ENCODE results near the gene NRCAM. TPM values are rescaled to one million over a fixed set of nuclear protein-coding genes. Genes with fewer than 3 reads are reported as not detected.
A peak's percentile ranks its signal among the peaks of the same experiment; 100 is the strongest.

Gene NRCAM
- total and polyA plus RNA-seq, 10 of the 15 experiments (the other 5 are each of a cell fraction or from before 2014, with no cell fraction given): 0.30 to 2.0 (median 1.0) TPM

- Histone ChIP-seq H3K79me2 (ENCODE audit: control insufficient read depth, insufficient read depth, low read length) (no peaks in the 10 kb centered on the region), H3K9me3 (replicated peaks; ENCODE audit: control insufficient read depth, insufficient read depth, low read length) (no peaks in the 10 kb centered on the region), H3K9ac (ENCODE audit: control insufficient read depth, insufficient read depth, low read length) (no peak overlapping the region), H4K20me1 (ENCODE audit: control insufficient read depth, insufficient read depth) (no peaks in the 10 kb centered on the region; the same call in 1 of the 2 replicates), H3K4me3 (no peak overlapping the region), H3K36me3 (ENCODE audit: control insufficient read depth in 2 of 2, insufficient read depth in 2 of 2, low read length in 1 of 2) (no peaks in the 10 kb centered on the region), H2AFZ (ENCODE audit: control insufficient read depth, low read depth, low read length) (no peak overlapping the region), H3K27me3 (replicated peaks in 1 of 2; ENCODE audit: control insufficient read depth in 2 of 2, insufficient read depth in 2 of 2, low read length in 1 of 2) (peaks cover 7 to 8% of the 10 kb centered on the region in 2 experiments), H3K4me2 (ENCODE audit: control insufficient read depth, insufficient read depth) (no peak overlapping the region), H3K4me1 (ENCODE audit: control insufficient read depth, insufficient read depth, low read length) (no peaks in the 10 kb centered on the region), H3K27ac (ENCODE audit: control insufficient read depth, insufficient read depth) (no peak overlapping the region)
- in situ Hi-C loops (cut with MboI) (no loop called here), intact Hi-C loops (cut with micrococcal nuclease; ENCODE audit: unreplicated experiment) (loop anchor here (1.0 to 5.0 kb wide), 2 partner anchors 280 to 349 kb away; no protein-coding TSS in a partner anchor)
- no TSS peak for BruUV-seq (replicated peaks)
- ChIA-PET CTCF (interaction anchor here (0.6 to 3.0 kb wide), 11 partner anchors 8 to 282 kb away, joined by 3 to 19 read pairs (median 5); no protein-coding TSS in a partner anchor), POLR2A (no interaction called here), SMC1A (ENCODE audit: uncharacterized antibody, unreplicated experiment) (interaction anchor here (0.6 to 2.3 kb wide), 4 partner anchors 8 to 280 kb away, joined by 3 to 7 read pairs (median 3); no protein-coding TSS in a partner anchor), RAD21 (ENCODE audit: unreplicated experiment) (interaction anchor here (1.6 kb wide), 1 partner anchor 36 kb away, joined by 4 read pairs; no protein-coding TSS in a partner anchor)
- ATAC-seq: no peak
- no peak for DNase-seq (ENCODE audit: low read depth, low spot score)
- 0% methylated on average over 1 of the region's 1 CpG for WGBS (ENCODE audit: insufficient coverage, insufficient replicate concordance, low lambda C conversion rate, missing lambda C conversion rate)
- TF ChIP-seq RCOR1 (conservative IDR thresholded peaks at IDR 0.05; ENCODE audit: low read depth, low read length): no peak
- no peak for FAIRE-seq
These were observed 4.7 kb upstream of the NRCAM start for GRCh38 chr7:108460964-108461363.

- H4K20me1 ChIP-seq (ENCODE audit: control insufficient read depth, insufficient read depth): no peaks in the 10 kb centered on the region; the same call in 1 of the 2 replicates
- ChIA-PET SMC1A (ENCODE audit: uncharacterized antibody, unreplicated experiment) (interaction anchor here (0.6 to 2.8 kb wide), 11 partner anchors 12 to 1398 kb away, joined by 3 to 14 read pairs (median 4); no protein-coding TSS in a partner anchor), RAD21 (ENCODE audit: unreplicated experiment) (interaction anchor here (0.9 to 1.0 kb wide), 6 partner anchors 8 to 346 kb away, joined by 3 to 7 read pairs (median 3); no protein-coding TSS in a partner anchor), CTCF (interaction anchor here (0.6 to 3.0 kb wide), 20 partner anchors 7 to 352 kb away, joined by 3 to 19 read pairs (median 4); no protein-coding TSS in a partner anchor), POLR2A (no interaction called here)
- peak; percentile 73 for FAIRE-seq
- no peaks in the 10 kb centered on the region for H3K4me1 ChIP-seq (ENCODE audit: control insufficient read depth, insufficient read depth, low read length)
- H3K9me3 ChIP-seq (replicated peaks; ENCODE audit: control insufficient read depth, insufficient read depth, low read length): no peaks in the 10 kb centered on the region
- H3K79me2 ChIP-seq (ENCODE audit: control insufficient read depth, insufficient read depth, low read length): no peaks in the 10 kb centered on the region
- no peak for DNase-seq (ENCODE audit: low read depth, low spot score)
- H3K4me2 ChIP-seq (ENCODE audit: control insufficient read depth, insufficient read depth): no peak overlapping the region
- in situ Hi-C loops (cut with MboI) (loop anchor here (5.0 kb wide), 1 partner anchor 278 kb away; no protein-coding TSS in a partner anchor), intact Hi-C loops (cut with micrococcal nuclease; ENCODE audit: unreplicated experiment) (loop anchor here (1.0 to 5.0 kb wide), 2 partner anchors 279 to 348 kb away; no protein-coding TSS in a partner anchor)
- no peak overlapping the region for H3K27ac ChIP-seq (ENCODE audit: control insufficient read depth, insufficient read depth)
- no peak overlapping the region for H3K9ac ChIP-seq (ENCODE audit: control insufficient read depth, insufficient read depth, low read length)
- no TSS peak for BruUV-seq (replicated peaks)
- no peak overlapping the region for H3K4me3 ChIP-seq
- WGBS (ENCODE audit: insufficient coverage, insufficient replicate concordance, low lambda C conversion rate, missing lambda C conversion rate): 7% methylated on average over 3 of the region's 3 CpGs
- H2AFZ ChIP-seq (ENCODE audit: control insufficient read depth, low read depth, low read length): no peak overlapping the region
- H3K27me3 ChIP-seq (replicated peaks in 1 of 2; ENCODE audit: control insufficient read depth in 2 of 2, insufficient read depth in 2 of 2, low read length in 1 of 2): peaks cover 11 to 16% of the 10 kb centered on the region in 2 experiments
- peak; percentile 77 for ATAC-seq
- H3K36me3 ChIP-seq (ENCODE audit: control insufficient read depth in 2 of 2, insufficient read depth in 2 of 2, low read length in 1 of 2): no peaks in the 10 kb centered on the region
- TF ChIP-seq SMC3 (IDR thresholded peaks at IDR 0.05; ENCODE audit: borderline replicate concordance, low read length) (peak; percentile 77; the same call in 1 of the 2 replicates), SKIL (IDR thresholded peaks at IDR 0.05; ENCODE audit: low read depth, poor library complexity, severe bottlenecking) (no peak), E2F4 (IDR thresholded peaks at IDR 0.05; ENCODE audit: low read depth, low read length) (no peak), HSF1 (IDR thresholded peaks at IDR 0.05; ENCODE audit: low read depth, low read length) (no peak), CHD4 (IDR thresholded peaks at IDR 0.05) (no peak), RUNX3 (IDR thresholded peaks at IDR 0.05; ENCODE audit: low read length) (no peak), RAD21 (IDR thresholded peaks at IDR 0.05; ENCODE audit: insufficient read depth, low read depth, low read length) (peak; percentile 82), TAF1 (IDR thresholded peaks at IDR 0.05; ENCODE audit: borderline replicate concordance, low read depth, low read length) (no peak)
These were observed 3.8 kb upstream of the NRCAM start for GRCh38 chr7:108459922-108460551.
